Kidney (tissue), 14 donors: ENCODE data around the gene ADAMTS12. TPM values are rescaled to one million over a fixed set of nuclear protein-coding genes. Genes with fewer than 3 reads are reported as not detected.

Source experiments
- DNase-seq, 5 donors: peaks; one replicate each; pipeline ENCODE4 v3.0.0-alpha.2; 2013 to 2020
- FAIRE-seq: peaks from 2 replicates; lab custom pipeline; 2012; peaks lifted over from hg19 to GRCh38; lab: Jason Lieb, UNC
- H3K27ac ChIP-seq, 2 donors: one replicate each; pipeline ENCODE4 v1.7.0; 2013; ENCODE audit warnings: low read depth in 2 of 2, low read length in 2 of 2, inconsistent platforms in 1 of 2
- H3K27me3 ChIP-seq: one replicate; pipeline ENCODE4 v1.7.1; 2013; ENCODE audit warnings: low read length, inconsistent platforms; ENCODE audit not compliant: control insufficient read depth, insufficient read depth
- H3K36me3 ChIP-seq, 3 donors: one replicate each; pipeline versions ENCODE4 v1.7.0 to v1.7.1; 2013; ENCODE audit warnings: low read length in 3 of 3, control low read depth in 1 of 3, inconsistent platforms in 1 of 3; ENCODE audit not compliant: insufficient read depth in 3 of 3, control insufficient read depth in 2 of 3
- H3K4me1 ChIP-seq, 3 donors: one replicate each; pipeline versions ENCODE4 v1.7.0 to v1.7.1; 2013; ENCODE audit warnings: low read length in 3 of 3, inconsistent platforms in 1 of 3, low read depth in 1 of 3; ENCODE audit not compliant: control insufficient read depth in 2 of 3, insufficient read depth in 2 of 3
- H3K4me3 ChIP-seq, 3 donors: one replicate each; pipeline versions ENCODE4 v1.7.0 to v1.8.1; 2013; ENCODE audit warnings: low read length in 3 of 3, control low read depth in 1 of 3, inconsistent platforms in 1 of 3
- H3K9ac ChIP-seq, 3 donors: one replicate each; pipeline versions ENCODE4 v1.7.0 to v1.7.1; 2013; ENCODE audit warnings: low read length in 3 of 3, control low read depth in 1 of 3, inconsistent platforms in 1 of 3
- H3K9me3 ChIP-seq, 3 donors: one replicate each; pipeline versions ENCODE4 v1.7.0 to v1.7.1; 2013; ENCODE audit warnings: low read length in 3 of 3, control low read depth in 1 of 3, inconsistent platforms in 1 of 3; ENCODE audit not compliant: control insufficient read depth in 2 of 3, insufficient read depth in 1 of 3
- CTCF ChIP-seq: IDR thresholded peaks from 3 replicates; pipeline ENCODE4 v1.5.1; 2012; ENCODE audit warnings: mild to moderate bottlenecking, moderate library complexity, borderline replicate concordance; ENCODE audit not compliant: insufficient read depth; ENCODE audit errors: extremely low read depth
- intact Hi-C: fragments of 100-400 bp; cut with DNase I; formaldehyde crosslinking; loops from one replicate; pipeline ENCODE4 v1.11.1; 2022
- polyA plus RNA-seq: library from polyadenylated mRNA; stranded (reverse); fragments of 350-450 nt; fragmentation: Illumina TruSeq; extraction: RNeasy Lipid Tissue Mini Kit (QIAGEN cat#74804); gene quantifications from one replicate; pipeline ENCODE4 v1.2.3, GENCODE V29; 2014; ENCODE audit warnings: low read depth, low replicate concordance; ENCODE audit not compliant: insufficient read depth
- total RNA-seq: library from RNA; stranded (reverse); fragmentation: NEBNext Ultra II Directional; extraction: Animal tissue kit (Norgen Biotek cat#: 25700); gene quantifications from one replicate; pipeline ENCODE4 v1.2.1, GENCODE V29; 2021
- donor health status: control.
- donor health status: control.
- donor health status: control.
- donor health status: control.
- donor health status: control.
- donor health status: DM: yes; HTN: yes; CAD: no.
- donor health status: Normal renal cell carcinoma (clear cell type).

Gene ADAMTS12
- total and polyA plus RNA-seq, 2 donors from 2014 or later: 0.75 to 2.0 TPM

- H3K4me1 ChIP-seq: peaks cover 0 to 5% (median 0%) of the 10 kb centered on the region in 3 donors
- H3K9me3 ChIP-seq: no peaks in the 10 kb centered on the region
- no peak overlapping the region for H3K9ac ChIP-seq
- FAIRE-seq (no peak), DNase-seq (no peak)
- no peak overlapping the region for H3K27ac ChIP-seq
- H3K4me3 ChIP-seq: no peak overlapping the region
- H3K27me3 ChIP-seq: no peaks in the 10 kb centered on the region
- no peak for TF ChIP-seq CTCF
- H3K36me3 ChIP-seq: no peaks in the 10 kb centered on the region
- intact Hi-C loops: no loop called here
Measured at GRCh38 chr5:33733225-33733624, 158.6 kb downstream of the ADAMTS12 start.

GRCh38 chr5:33726422-33727165 is 165.2 kb downstream of the ADAMTS12 start:
- Histone ChIP-seq H3K4me3 (no peak overlapping the region), H3K27me3 (no peaks in the 10 kb centered on the region), H3K27ac (no peak overlapping the region), H3K9ac (no peak overlapping the region), H3K36me3 (no peaks in the 10 kb centered on the region), H3K4me1 (no peaks in the 10 kb centered on the region), H3K9me3 (no peaks in the 10 kb centered on the region)
- intact Hi-C loops: no loop called here
- DNase-seq: no peak
- no peak for FAIRE-seq
- TF ChIP-seq CTCF: no peak

- H3K36me3 ChIP-seq: no peaks in the 10 kb centered on the region
- H3K4me3 ChIP-seq: no peak overlapping the region
- no peak for DNase-seq
- intact Hi-C loops: no loop called here
- H3K4me1 ChIP-seq: no peaks in the 10 kb centered on the region
- H3K9ac ChIP-seq: no peak overlapping the region
- H3K27me3 ChIP-seq: no peaks in the 10 kb centered on the region
- no peak for FAIRE-seq
- H3K9me3 ChIP-seq: no peaks in the 10 kb centered on the region
- H3K27ac ChIP-seq: no peak overlapping the region
- TF ChIP-seq CTCF: no peak
Measured at GRCh38 chr5:33725806-33726205, 166.0 kb downstream of the ADAMTS12 start.
